ENCODE data around the gene CMTM6. TPM values are rescaled to one million over a fixed set of nuclear protein-coding genes. Genes with fewer than 3 reads are reported as not detected.
A peak's percentile ranks its signal among the peaks of the same experiment; 100 is the strongest.
"Not testable (repeated sequence)": the region's sequence is repeated elsewhere in the genome, so short reads cannot be mapped to it uniquely, and the experiment has no call there.

The CMTM6 gene
- total and polyA plus RNA-seq, 5 donors from 2014 or later, result 46.1 to 102 (median 74.1) TPM

DNA sequence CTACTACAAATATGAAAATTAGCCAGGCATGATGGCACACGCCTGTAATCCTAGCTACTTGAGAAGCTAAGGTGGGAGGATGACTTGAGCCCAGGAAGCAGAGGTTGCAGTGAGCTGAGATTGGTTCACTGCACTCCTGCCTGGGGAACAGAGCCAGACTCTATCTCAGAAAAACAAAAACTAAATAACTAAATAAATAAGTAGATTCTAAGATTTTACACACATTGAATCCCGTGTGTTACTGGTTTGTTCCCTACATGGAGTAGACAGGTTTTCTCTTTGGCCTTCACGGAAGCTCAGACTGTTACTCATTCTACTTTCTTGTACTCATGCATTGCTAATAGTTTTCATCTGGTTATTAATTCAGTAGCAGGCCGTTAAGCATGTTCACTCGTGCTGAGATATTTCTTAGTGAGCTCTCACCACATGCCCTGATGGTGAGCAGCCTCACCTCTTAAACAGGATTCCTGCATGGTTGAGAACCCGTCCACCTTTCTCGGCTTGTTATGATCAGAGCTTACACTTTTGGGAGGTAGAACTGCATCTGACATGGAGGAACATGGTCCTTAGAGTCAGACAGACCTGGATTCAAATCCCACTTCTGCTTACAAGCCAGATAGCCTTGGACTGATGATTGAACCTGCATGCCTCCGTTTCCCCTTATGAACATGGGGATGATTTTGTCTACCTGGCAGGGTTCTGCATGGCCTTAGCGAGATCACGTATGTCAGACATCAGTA is 61.9 kb downstream of the CMTM6 start:
- H3K9me3 ChIP-seq (ENCODE audit: control insufficient read depth in 2 of 2, low read length in 2 of 2), result no peaks in the 10 kb centered on the region
- Mint-ChIP-seq H3K9me3 (peaks cover 0 to 2% (median 0%) of the 10 kb centered on the region in 7 donors), H3K27ac (peak overlapping the region in 2 of 3 donors; percentile 52 to 95), H3K36me3 (peaks cover 18% of the 10 kb centered on the region), H3K4me3 (peak overlapping the region in 1 of 4 donors; percentile 15), H3K27me3 (no peaks in the 10 kb centered on the region), H3K4me1 (peaks cover 22 to 90% (median 73%) of the 10 kb centered on the region in 4 donors)
- DNase-seq (no peak), ATAC-seq (ENCODE audit: low read depth in 2 of 2) (no peak)
- no peaks in the 10 kb centered on the region for H3K27me3 ChIP-seq (ENCODE audit: control insufficient read depth, insufficient read depth, low read length)
- H3K36me3 ChIP-seq (ENCODE audit: control insufficient read depth, insufficient read depth, low read length), result peaks cover 16% of the 10 kb centered on the region
- H3K4me3 ChIP-seq (ENCODE audit: low read depth, low read length), result no peak overlapping the region
- peaks cover 53% of the 10 kb centered on the region for H3K4me1 ChIP-seq (ENCODE audit: control insufficient read depth, insufficient read depth, low read length, poor library complexity, severe bottlenecking)
- peak overlapping the region; percentile 24 for H3K27ac ChIP-seq (ENCODE audit: insufficient read depth, low read length, poor library complexity, severe bottlenecking)

DNA sequence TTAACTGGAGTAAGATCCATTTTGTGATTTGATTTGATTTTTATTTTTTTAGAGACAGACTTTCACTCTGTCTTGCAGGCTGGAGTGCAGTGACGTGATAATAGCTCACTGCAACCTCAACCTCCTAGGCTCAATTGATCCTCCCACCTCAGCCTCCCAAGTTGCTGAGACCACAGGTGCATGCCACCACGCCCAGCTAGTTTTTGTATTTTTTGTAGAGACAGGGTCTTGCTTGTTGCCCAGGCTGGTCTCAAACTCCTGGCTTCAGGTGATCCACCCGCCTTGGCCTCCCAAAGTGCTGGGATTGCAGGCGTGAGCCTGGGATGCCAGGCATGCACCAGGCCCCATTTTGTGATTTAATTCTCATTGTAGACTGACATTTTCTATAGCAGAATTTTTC is 63.2 kb downstream of the CMTM6 start:
- not testable (repeated sequence) for H3K9me3 Mint-ChIP-seq
- H3K4me3 ChIP-seq (ENCODE audit: low read depth, low read length), result peak overlapping the region; percentile 64

DNA sequence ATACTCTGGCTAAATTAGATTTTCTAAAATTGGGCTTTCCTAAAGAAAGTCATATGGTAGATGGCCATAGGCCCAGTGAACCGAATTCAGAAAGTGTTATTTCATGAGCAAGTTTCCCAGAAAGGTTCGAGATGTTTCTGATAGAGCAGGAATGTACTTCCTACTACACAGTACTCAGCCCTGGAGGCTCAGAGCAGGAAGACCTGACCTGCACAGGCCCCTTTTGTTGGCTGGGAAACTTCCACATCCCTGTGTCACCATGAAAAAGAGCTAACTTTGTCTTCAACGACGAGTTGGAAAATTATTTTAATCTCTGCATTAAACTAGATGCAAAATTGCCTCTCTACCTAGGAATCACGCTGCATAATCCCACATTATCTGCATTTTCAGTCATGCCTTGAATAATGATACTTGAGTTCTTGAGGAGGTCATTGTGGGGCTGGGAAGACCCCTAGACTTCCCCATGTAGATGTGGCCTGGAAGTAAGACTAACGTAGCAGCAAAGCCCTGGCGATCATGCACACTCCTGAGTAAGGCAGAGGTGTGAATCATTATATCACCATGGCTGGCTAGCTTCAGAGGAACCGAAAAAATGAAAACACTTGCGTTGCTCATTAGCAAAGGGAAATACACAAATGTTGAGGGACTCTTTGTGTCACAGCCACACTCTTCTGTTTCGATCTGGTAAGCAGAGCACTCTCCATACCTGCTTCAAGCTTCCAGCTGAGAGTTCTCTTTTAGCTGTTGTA is 63.9 kb downstream of the CMTM6 start:
- Mint-ChIP-seq H3K27ac (peak overlapping the region; percentile 92 to 99 (median 95)), H3K27me3 (no peaks in the 10 kb centered on the region), H3K4me3 (peak overlapping the region; percentile 59 to 76 (median 67)), H3K4me1 (peaks cover 22 to 92% (median 67%) of the 10 kb centered on the region in 4 donors), H3K9me3 (no peaks in the 10 kb centered on the region), H3K36me3 (peaks cover 17% of the 10 kb centered on the region)
- no peaks in the 10 kb centered on the region for H3K27me3 ChIP-seq (ENCODE audit: control insufficient read depth, insufficient read depth, low read length)
- peaks cover 13% of the 10 kb centered on the region for H3K36me3 ChIP-seq (ENCODE audit: control insufficient read depth, insufficient read depth, low read length)
- H3K27ac ChIP-seq (ENCODE audit: insufficient read depth, low read length, poor library complexity, severe bottlenecking), result peak overlapping the region; percentile 73
- peak overlapping the region; percentile 64 for H3K4me3 ChIP-seq (ENCODE audit: low read depth, low read length)
- no peaks in the 10 kb centered on the region for H3K9me3 ChIP-seq (ENCODE audit: control insufficient read depth in 2 of 2, low read length in 2 of 2)
- peaks cover 57% of the 10 kb centered on the region for H3K4me1 ChIP-seq (ENCODE audit: control insufficient read depth, insufficient read depth, low read length, poor library complexity, severe bottlenecking)
- DNase-seq (peak in 1 of 3 donors; percentile 64), ATAC-seq (ENCODE audit: low read depth in 2 of 2) (peak; percentile 78 to 82)

More for the DNA sequence above, 63.2 kb downstream of the CMTM6 start:
- Mint-ChIP-seq H3K27ac (peak overlapping the region; percentile 92 to 99 (median 95)), H3K36me3 (peaks cover 17% of the 10 kb centered on the region), H3K4me3 (peak overlapping the region; percentile 53 to 76 (median 65)), H3K4me1 (peaks cover 22 to 95% (median 72%) of the 10 kb centered on the region in 4 donors)
- H3K9me3 ChIP-seq (ENCODE audit: control insufficient read depth in 2 of 2, low read length in 2 of 2); DNase-seq; H3K27me3 ChIP-seq (ENCODE audit: control insufficient read depth, insufficient read depth, low read length); H3K27me3 Mint-ChIP-seq: not testable (repeated sequence)
- Histone ChIP-seq H3K27ac (ENCODE audit: insufficient read depth, low read length, poor library complexity, severe bottlenecking) (peak overlapping the region; percentile 73), H3K36me3 (ENCODE audit: control insufficient read depth, insufficient read depth, low read length) (peaks cover 13% of the 10 kb centered on the region), H3K4me1 (ENCODE audit: control insufficient read depth, insufficient read depth, low read length, poor library complexity, severe bottlenecking) (peaks cover 58% of the 10 kb centered on the region)
- peak; percentile 9 to 10 for ATAC-seq (ENCODE audit: low read depth in 2 of 2)

DNA sequence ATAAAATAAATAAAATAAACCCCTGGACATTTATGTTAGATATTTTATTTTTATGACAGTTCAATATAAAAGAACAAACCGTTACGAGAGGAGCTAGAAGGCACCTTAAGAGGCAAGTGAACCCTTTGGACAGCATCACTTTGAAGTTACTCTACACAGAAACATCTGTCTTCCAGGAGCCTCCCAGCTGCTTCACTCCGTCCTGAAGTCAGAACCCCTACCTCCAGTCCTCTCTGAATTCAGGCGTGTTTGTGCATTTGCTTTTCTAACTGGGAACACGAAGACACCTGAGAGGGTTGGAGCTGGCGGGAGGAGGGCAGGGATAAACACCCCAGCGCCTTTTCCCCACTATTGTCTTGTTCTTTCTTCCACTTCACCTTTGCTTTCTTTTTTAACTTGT is 64.8 kb downstream of the CMTM6 start:
- Mint-ChIP-seq H3K4me1 (peaks cover 24 to 92% (median 68%) of the 10 kb centered on the region in 4 donors), H3K9me3 (no peaks in the 10 kb centered on the region), H3K36me3 (peaks cover 10% of the 10 kb centered on the region), H3K4me3 (peak overlapping the region; percentile 59 to 76 (median 67)), H3K27me3 (no peaks in the 10 kb centered on the region), H3K27ac (peak overlapping the region; percentile 21 to 95 (median 85))
- Histone ChIP-seq H3K9me3 (ENCODE audit: control insufficient read depth in 2 of 2, low read length in 2 of 2) (no peaks in the 10 kb centered on the region), H3K27me3 (ENCODE audit: control insufficient read depth, insufficient read depth, low read length) (no peaks in the 10 kb centered on the region), H3K4me1 (ENCODE audit: control insufficient read depth, insufficient read depth, low read length, poor library complexity, severe bottlenecking) (peaks cover 59% of the 10 kb centered on the region), H3K27ac (ENCODE audit: insufficient read depth, low read length, poor library complexity, severe bottlenecking) (peak overlapping the region; percentile 73), H3K36me3 (ENCODE audit: control insufficient read depth, insufficient read depth, low read length) (peaks cover 13% of the 10 kb centered on the region), H3K4me3 (ENCODE audit: low read depth, low read length) (no peak overlapping the region)
- ATAC-seq (ENCODE audit: low read depth in 2 of 2) (no peak), DNase-seq (no peak)

DNA sequence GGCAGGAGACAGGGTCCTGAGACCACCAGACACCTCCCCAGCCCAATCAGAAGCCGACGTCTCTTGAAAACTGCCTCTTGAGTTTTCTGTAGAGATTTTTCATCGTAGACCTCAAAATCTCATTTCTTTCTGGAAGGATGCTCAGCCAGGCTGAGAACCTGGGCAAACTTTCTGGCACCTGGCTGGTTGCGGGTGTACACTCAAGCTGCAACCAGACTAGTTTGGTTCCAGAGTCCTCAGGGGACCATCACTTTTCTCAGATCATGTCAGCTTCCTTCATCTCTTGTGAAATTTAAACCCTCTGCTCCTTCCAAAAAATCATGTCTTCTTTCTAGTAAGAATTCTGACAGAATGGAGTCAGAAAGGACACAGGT is 65.8 kb downstream of the CMTM6 start:
- no peaks in the 10 kb centered on the region for H3K27me3 ChIP-seq (ENCODE audit: control insufficient read depth, insufficient read depth, low read length)
- peak overlapping the region; percentile 66 for H3K27ac ChIP-seq (ENCODE audit: insufficient read depth, low read length, poor library complexity, severe bottlenecking)
- Mint-ChIP-seq H3K4me3 (peak overlapping the region in 3 of 4 donors; percentile 36 to 71 (median 59)), H3K9me3 (peaks cover 0 to 2% (median 0%) of the 10 kb centered on the region in 7 donors), H3K27me3 (no peaks in the 10 kb centered on the region), H3K4me1 (peaks cover 28 to 94% (median 71%) of the 10 kb centered on the region in 4 donors), H3K36me3 (peaks cover 2% of the 10 kb centered on the region), H3K27ac (peak overlapping the region; percentile 71 to 95 (median 74))
- no peak overlapping the region for H3K4me3 ChIP-seq (ENCODE audit: low read depth, low read length)
- peaks cover 70% of the 10 kb centered on the region for H3K4me1 ChIP-seq (ENCODE audit: control insufficient read depth, insufficient read depth, low read length, poor library complexity, severe bottlenecking)
- DNase-seq (no peak), ATAC-seq (ENCODE audit: low read depth in 2 of 2) (no peak)
- no peaks in the 10 kb centered on the region for H3K9me3 ChIP-seq (ENCODE audit: control insufficient read depth in 2 of 2, low read length in 2 of 2)
- peaks cover 4% of the 10 kb centered on the region for H3K36me3 ChIP-seq (ENCODE audit: control insufficient read depth, insufficient read depth, low read length)

DNA sequence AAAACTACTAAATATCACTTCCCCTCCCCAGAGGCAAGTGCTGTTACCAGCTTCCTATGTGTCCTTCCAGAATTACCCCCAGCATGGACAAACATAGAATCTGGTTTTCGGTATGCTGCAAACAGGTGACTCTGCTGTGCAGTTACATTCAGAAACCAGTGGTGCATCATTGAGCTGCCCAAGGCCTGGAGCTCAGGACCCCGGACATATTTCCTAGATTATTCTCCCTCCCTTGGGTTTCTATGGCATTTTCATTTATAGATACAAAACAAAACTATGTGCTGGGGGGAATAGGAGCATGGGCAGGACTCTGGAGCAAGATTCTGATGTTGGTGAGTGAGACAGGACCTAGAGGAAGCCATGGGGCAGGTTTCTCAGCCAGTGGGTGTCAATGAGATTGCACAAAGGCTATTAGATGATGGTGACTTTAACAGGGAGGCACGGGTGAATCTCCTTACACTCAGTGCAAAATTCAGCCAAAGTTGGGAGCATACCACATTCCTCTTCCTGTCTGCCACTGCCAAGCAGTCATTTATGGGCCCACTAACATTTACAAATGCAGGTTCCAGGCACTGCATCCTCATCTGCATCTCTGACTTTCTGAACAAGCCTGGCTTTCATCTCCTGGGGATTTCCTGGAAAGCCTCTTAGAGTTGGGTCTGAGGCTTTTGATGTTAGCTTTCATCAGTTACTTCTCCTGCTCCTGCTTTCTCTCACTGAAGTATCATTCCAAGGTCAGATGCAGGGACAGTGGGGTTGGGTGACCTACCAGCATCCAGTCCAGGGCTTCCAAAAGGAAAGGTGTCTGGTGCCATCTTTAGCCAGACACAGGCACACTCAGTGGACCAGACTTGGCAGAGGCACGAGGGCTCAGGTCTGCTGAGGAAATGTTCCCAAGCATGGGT is 66.5 kb downstream of the CMTM6 start:
- no peaks in the 10 kb centered on the region for H3K27me3 ChIP-seq (ENCODE audit: control insufficient read depth, insufficient read depth, low read length)
- no peaks in the 10 kb centered on the region for H3K36me3 ChIP-seq (ENCODE audit: control insufficient read depth, insufficient read depth, low read length)
- Mint-ChIP-seq H3K9me3 (peaks cover 0 to 2% (median 0%) of the 10 kb centered on the region in 7 donors), H3K4me1 (peaks cover 29 to 94% (median 71%) of the 10 kb centered on the region in 4 donors), H3K27me3 (no peaks in the 10 kb centered on the region), H3K36me3 (no peaks in the 10 kb centered on the region), H3K27ac (peak overlapping the region; percentile 74 to 95 (median 95)), H3K4me3 (peak overlapping the region; percentile 45 to 71 (median 61))
- H3K4me3 ChIP-seq (ENCODE audit: low read depth, low read length), result peak overlapping the region; percentile 4
- H3K27ac ChIP-seq (ENCODE audit: insufficient read depth, low read length, poor library complexity, severe bottlenecking), result peak overlapping the region; percentile 66
- ATAC-seq (ENCODE audit: low read depth in 2 of 2) (no peak), DNase-seq (peak in 1 of 3 donors; percentile 44)
- peaks cover 77% of the 10 kb centered on the region for H3K4me1 ChIP-seq (ENCODE audit: control insufficient read depth, insufficient read depth, low read length, poor library complexity, severe bottlenecking)
- H3K9me3 ChIP-seq (ENCODE audit: control insufficient read depth in 2 of 2, low read length in 2 of 2), result no peaks in the 10 kb centered on the region

DNA sequence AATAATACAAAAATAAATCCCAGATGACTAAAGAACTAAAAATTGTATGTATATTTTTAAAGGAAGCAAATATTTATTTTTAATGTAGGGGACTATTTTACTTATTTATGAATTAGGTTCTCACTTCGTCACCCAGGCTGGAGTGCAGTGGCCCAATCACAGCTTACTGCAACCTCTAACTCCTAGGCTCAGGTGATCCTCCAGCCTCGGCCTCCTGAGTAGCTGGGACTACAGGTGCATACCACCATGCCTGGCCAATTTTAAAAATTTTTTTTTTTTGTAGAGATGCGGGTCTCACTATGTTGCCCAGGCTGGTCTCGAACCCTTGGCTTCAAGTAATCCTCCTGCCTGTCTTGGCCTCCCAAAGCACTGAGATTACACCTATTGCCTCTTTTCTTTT is 68.4 kb downstream of the CMTM6 start:
- Mint-ChIP-seq H3K4me3 (peak overlapping the region in 1 of 4 donors; percentile 90), H3K27me3 (no peaks in the 10 kb centered on the region), H3K4me1 (peaks cover 37 to 92% (median 73%) of the 10 kb centered on the region in 4 donors), H3K27ac (peak overlapping the region in 2 of 3 donors; percentile 98 to 99), H3K9me3 (peaks cover 0 to 2% (median 0%) of the 10 kb centered on the region in 7 donors), H3K36me3 (no peaks in the 10 kb centered on the region)
- Histone ChIP-seq H3K4me1 (ENCODE audit: control insufficient read depth, insufficient read depth, low read length, poor library complexity, severe bottlenecking) (peaks cover 81% of the 10 kb centered on the region), H3K9me3 (ENCODE audit: control insufficient read depth in 2 of 2, low read length in 2 of 2) (no peaks in the 10 kb centered on the region), H3K27me3 (ENCODE audit: control insufficient read depth, insufficient read depth, low read length) (no peaks in the 10 kb centered on the region), H3K4me3 (ENCODE audit: low read depth, low read length) (no peak overlapping the region), H3K27ac (ENCODE audit: insufficient read depth, low read length, poor library complexity, severe bottlenecking) (peak overlapping the region; percentile 93), H3K36me3 (ENCODE audit: control insufficient read depth, insufficient read depth, low read length) (no peaks in the 10 kb centered on the region)
- DNase-seq, result no peak
- ATAC-seq (ENCODE audit: low read depth in 2 of 2), result no peak

All from CD4-positive, CD25-positive, alpha-beta regulatory T cell (primary cell).